Measurements from ENCODE around the gene ZNF804A.

- no peak for TF ChIP-seq FOXM1 (IDR thresholded peaks at IDR 0.05; ENCODE audit: borderline replicate concordance)
- no peak for TF ChIP-seq CTBP1 (IDR thresholded peaks at IDR 0.05; ENCODE audit: borderline replicate concordance)
- no peak for TF ChIP-seq ARNT (IDR thresholded peaks at IDR 0.05)
- no peak for TF ChIP-seq ZNF384 (IDR thresholded peaks at IDR 0.05)
- TF ChIP-seq SP1 (IDR thresholded peaks at IDR 0.05), result no peak
- no peak for TF ChIP-seq BHLHE40 (IDR thresholded peaks at IDR 0.05; ENCODE audit: borderline replicate concordance)
- TF ChIP-seq LEF1 (IDR thresholded peaks at IDR 0.05; ENCODE audit: borderline replicate concordance), result no peak
- no peak for TF ChIP-seq L3MBTL2 (conservative IDR thresholded peaks at IDR 0.05)
- no peak for TF ChIP-seq TARDBP (IDR thresholded peaks at IDR 0.05)
- no peak for TF ChIP-seq FOXK2 (IDR thresholded peaks at IDR 0.05)
- TF ChIP-seq PKNOX1 (IDR thresholded peaks at IDR 0.05), result no peak
- TF ChIP-seq SUZ12 (IDR thresholded peaks at IDR 0.05), result no peak
- TF ChIP-seq FOXA1 (IDR thresholded peaks at IDR 0.05), result no peak
Measured at GRCh38 chr2:184767059-184767458, 168.7 kb downstream of the ZNF804A start.

Measured in HEK293T (cell line).